IPS DF 6.9 (cell line): Measurements from ENCODE around the gene SLC46A2.

Experiments
- DNase-seq: peaks from one replicate; pipeline ENCODE4 v3.0.0-alpha.2; 2013; ENCODE audit warnings: low read depth, low spot score
- H3K27ac ChIP-seq: one replicate; pipeline ENCODE4 v1.5.1; 2013; ENCODE audit warnings: low read length, control low read depth
- H3K27me3 ChIP-seq: 2 replicates; pipeline ENCODE4 v1.6.1; 2013; ENCODE audit warnings: mild to moderate bottlenecking, low read length; ENCODE audit not compliant: control insufficient read depth, insufficient read depth
- H3K36me3 ChIP-seq: 2 replicates; pipeline ENCODE4 v1.6.1; 2013; ENCODE audit warnings: low read length; ENCODE audit not compliant: control insufficient read depth, insufficient read depth
- H3K4me1 ChIP-seq: 2 replicates; pipeline ENCODE4 v1.6.1; 2013; ENCODE audit warnings: low read length; ENCODE audit not compliant: control insufficient read depth, insufficient read depth
- H3K4me3 ChIP-seq: 2 replicates; pipeline ENCODE4 v1.5.1; 2013; ENCODE audit warnings: mild to moderate bottlenecking, low read length
- H3K9me3 ChIP-seq: 2 replicates; pipeline ENCODE4 v1.6.1; 2013; ENCODE audit warnings: low read length, inconsistent platforms; ENCODE audit not compliant: control insufficient read depth, insufficient read depth
- WGBS: extraction: QIAGEN DNeasy Blood & Tissue Kit; methylation state at CpG from one replicate; pipeline ENCODE4 v1.1.7; 2013; ENCODE audit warnings: mixed read lengths, missing lambda C conversion rate; ENCODE audit not compliant: insufficient read length, insufficient coverage; 5-methylcytosine and 5-hydroxymethylcytosine counted together

The SLC46A2 gene

GRCh38 chr9:112869041-112869529 is 21.6 kb downstream of the SLC46A2 start:
- Histone ChIP-seq H3K9me3 (no peaks in the 10 kb centered on the region), H3K4me3 (no peak overlapping the region), H3K4me1 (0 out of 2 replicates have a peak, but pooled peaks cover 2% of the 10 kb centered on the region), H3K27ac (no peak overlapping the region), H3K36me3 (0 out of 2 replicates have a peak, but pooled peaks cover 3% of the 10 kb centered on the region), H3K27me3 (no peaks in the 10 kb centered on the region)
- WGBS: no CpG with 5 or more reads among the region's 8 CpGs
- no peak for DNase-seq

GRCh38 chr9:112868461-112868860 is 22.2 kb downstream of the SLC46A2 start:
- Histone ChIP-seq H3K36me3 (0 out of 2 replicates have a peak, but pooled peaks cover 4% of the 10 kb centered on the region), H3K9me3 (no peaks in the 10 kb centered on the region), H3K27me3 (no peaks in the 10 kb centered on the region), H3K4me1 (0 out of 2 replicates have a peak, but pooled peaks cover 2% of the 10 kb centered on the region), H3K27ac (no peak overlapping the region), H3K4me3 (no peak overlapping the region)
- no CpG with 5 or more reads among the region's 10 CpGs for WGBS
- DNase-seq: no peak

GRCh38 chr9:112867275-112867991 is 23.2 kb downstream of the SLC46A2 start:
- Histone ChIP-seq H3K27me3 (no peaks in the 10 kb centered on the region), H3K27ac (no peak overlapping the region), H3K36me3 (0 out of 2 replicates have a peak, but pooled peaks cover 4% of the 10 kb centered on the region), H3K4me3 (no peak overlapping the region), H3K9me3 (no peaks in the 10 kb centered on the region), H3K4me1 (0 out of 2 replicates have a peak, but pooled peaks cover 2% of the 10 kb centered on the region)
- DNase-seq: no peak
- WGBS: 100% methylated on average over 1 of the region's 3 CpGs

- WGBS: no CpG with 5 or more reads among the region's 1 CpG
- H3K27me3 ChIP-seq: no peaks in the 10 kb centered on the region
- no peaks in the 10 kb centered on the region for H3K9me3 ChIP-seq
- no peak for DNase-seq
- H3K4me3 ChIP-seq: no peak overlapping the region
- no peaks in the 10 kb centered on the region for H3K4me1 ChIP-seq
- H3K27ac ChIP-seq: no peak overlapping the region
- H3K36me3 ChIP-seq: 0 out of 2 replicates have a peak, but pooled peaks cover 4% of the 10 kb centered on the region
These were observed 23.9 kb downstream of the SLC46A2 start for GRCh38 chr9:112866662-112867274.

GRCh38 chr9:112864982-112865381 is 25.7 kb downstream of the SLC46A2 start:
- H3K27me3 ChIP-seq: no peaks in the 10 kb centered on the region
- no peak overlapping the region for H3K27ac ChIP-seq
- H3K9me3 ChIP-seq: no peaks in the 10 kb centered on the region
- H3K4me1 ChIP-seq: no peaks in the 10 kb centered on the region
- H3K4me3 ChIP-seq: no peak overlapping the region
- 100% methylated on average over 1 of the region's 7 CpGs for WGBS
- DNase-seq: no peak
- 0 out of 2 replicates have a peak, but pooled peaks cover 4% of the 10 kb centered on the region for H3K36me3 ChIP-seq

GRCh38 chr9:112864403-112864802 is 26.3 kb downstream of the SLC46A2 start:
- Histone ChIP-seq H3K4me3 (no peak overlapping the region), H3K27ac (no peak overlapping the region), H3K4me1 (no peaks in the 10 kb centered on the region), H3K9me3 (no peaks in the 10 kb centered on the region), H3K27me3 (no peaks in the 10 kb centered on the region), H3K36me3 (0 out of 2 replicates have a peak, but pooled peaks cover 4% of the 10 kb centered on the region)
- WGBS: no CpG with 5 or more reads among the region's 3 CpGs
- DNase-seq: no peak

GRCh38 chr9:112863746-112864145 is 26.9 kb downstream of the SLC46A2 start:
- Histone ChIP-seq H3K27ac (no peak overlapping the region), H3K36me3 (0 out of 2 replicates have a peak, but pooled peaks cover 4% of the 10 kb centered on the region), H3K4me1 (no peaks in the 10 kb centered on the region), H3K9me3 (no peaks in the 10 kb centered on the region), H3K4me3 (no peak overlapping the region), H3K27me3 (no peaks in the 10 kb centered on the region)
- no CpG with 5 or more reads among the region's 2 CpGs for WGBS
- no peak for DNase-seq

- no peaks in the 10 kb centered on the region for H3K9me3 ChIP-seq
- no peak overlapping the region for H3K4me3 ChIP-seq
- H3K36me3 ChIP-seq: 0 out of 2 replicates have a peak, but pooled peaks cover 4% of the 10 kb centered on the region
- DNase-seq: no peak
- no peak overlapping the region for H3K27ac ChIP-seq
- H3K27me3 ChIP-seq: no peaks in the 10 kb centered on the region
- no CpG with 5 or more reads among the region's 4 CpGs for WGBS
- no peaks in the 10 kb centered on the region for H3K4me1 ChIP-seq
These were observed 27.5 kb downstream of the SLC46A2 start for GRCh38 chr9:112863214-112863613.

GRCh38 chr9:112861638-112862555 is 28.8 kb downstream of the SLC46A2 start:
- 0 out of 2 replicates have a peak, but pooled peaks cover 4% of the 10 kb centered on the region for H3K36me3 ChIP-seq
- no peaks in the 10 kb centered on the region for H3K9me3 ChIP-seq
- H3K27ac ChIP-seq: no peak overlapping the region
- DNase-seq: no peak
- H3K4me3 ChIP-seq: no peak overlapping the region
- no peaks in the 10 kb centered on the region for H3K4me1 ChIP-seq
- H3K27me3 ChIP-seq: no peaks in the 10 kb centered on the region
- no CpG with 5 or more reads among the region's 19 CpGs for WGBS

- no CpG with 5 or more reads among the region's 3 CpGs for WGBS
- DNase-seq: no peak
- no peak overlapping the region for H3K4me3 ChIP-seq
- no peaks in the 10 kb centered on the region for H3K27me3 ChIP-seq
- H3K27ac ChIP-seq: no peak overlapping the region
- H3K36me3 ChIP-seq: 0 out of 2 replicates have a peak, but pooled peaks cover 4% of the 10 kb centered on the region
- no peaks in the 10 kb centered on the region; the same call in 1 of the 2 replicates for H3K4me1 ChIP-seq
- no peaks in the 10 kb centered on the region for H3K9me3 ChIP-seq
These were observed 29.5 kb downstream of the SLC46A2 start for GRCh38 chr9:112861155-112861554.
